Epithelial cell of esophagus (primary cell): ENCODE measurements around the gene INPP5A.

ENCODE experiments used
- DNase-seq: peaks from one replicate; pipeline ENCODE4 v3.0.0; 2010; ENCODE audit warnings: low read depth
- H3K4me3 ChIP-seq: 2 replicates; pipeline ENCODE4 v1.5.1; 2011; ENCODE audit warnings: mild to moderate bottlenecking, low read length, control low read depth
- TF ChIP-seq, protein P1 (sequence below): IDR thresholded peaks from 2 replicates; pipeline ENCODE4 v1.5.1; 2011; ENCODE audit warnings: low read depth, mild to moderate bottlenecking, low read length, control low read depth, inconsistent platforms; ENCODE audit not compliant: insufficient read depth; ENCODE audit errors: missing control alignments

INPP5A gene

DNA sequence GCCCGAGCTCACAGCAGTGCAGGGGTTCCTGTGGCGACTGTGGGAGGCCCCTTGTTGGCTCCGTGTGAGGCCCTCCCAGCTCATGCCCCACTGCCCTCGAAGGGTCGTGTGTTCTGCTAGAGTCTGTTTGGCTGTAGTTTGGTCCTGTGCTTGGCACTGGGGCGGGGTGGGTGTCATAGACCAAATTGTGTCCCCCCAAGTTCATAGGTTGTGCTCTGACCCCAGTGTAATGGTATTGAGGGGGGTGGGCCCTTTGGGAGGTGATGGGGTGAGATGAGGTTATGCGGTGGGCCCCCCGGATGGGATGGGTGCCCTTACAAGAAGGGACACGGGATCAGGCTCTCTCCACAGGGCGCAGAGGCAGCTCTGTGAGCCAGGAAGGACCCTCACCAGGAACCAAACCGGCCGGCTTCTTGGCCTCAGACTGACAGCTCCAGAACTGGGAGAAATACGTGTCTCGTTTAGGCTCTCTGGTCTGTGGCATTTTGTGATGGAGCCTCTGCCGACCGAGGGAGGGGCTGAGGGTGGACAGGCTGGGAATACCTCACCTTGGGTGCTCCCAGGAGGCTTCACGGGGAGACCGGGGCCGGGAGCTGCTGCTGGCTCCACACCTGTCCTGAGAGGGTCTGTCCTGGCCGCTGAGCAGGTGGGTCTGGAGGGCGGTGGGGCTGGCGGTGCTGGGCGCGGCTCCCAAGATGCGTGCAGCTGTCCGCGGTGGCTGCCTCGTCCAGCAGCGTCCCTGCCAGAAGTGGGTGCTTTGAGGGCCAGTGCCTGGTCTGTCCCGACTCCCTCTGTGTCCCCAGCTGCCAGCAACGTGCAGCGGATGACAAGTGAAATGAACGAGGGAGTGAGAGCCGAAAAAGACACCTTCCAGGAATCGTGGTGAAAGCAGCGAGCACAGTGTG lies 89.4 kb downstream of the INPP5A start:
- TF ChIP-seq, protein P1, sequence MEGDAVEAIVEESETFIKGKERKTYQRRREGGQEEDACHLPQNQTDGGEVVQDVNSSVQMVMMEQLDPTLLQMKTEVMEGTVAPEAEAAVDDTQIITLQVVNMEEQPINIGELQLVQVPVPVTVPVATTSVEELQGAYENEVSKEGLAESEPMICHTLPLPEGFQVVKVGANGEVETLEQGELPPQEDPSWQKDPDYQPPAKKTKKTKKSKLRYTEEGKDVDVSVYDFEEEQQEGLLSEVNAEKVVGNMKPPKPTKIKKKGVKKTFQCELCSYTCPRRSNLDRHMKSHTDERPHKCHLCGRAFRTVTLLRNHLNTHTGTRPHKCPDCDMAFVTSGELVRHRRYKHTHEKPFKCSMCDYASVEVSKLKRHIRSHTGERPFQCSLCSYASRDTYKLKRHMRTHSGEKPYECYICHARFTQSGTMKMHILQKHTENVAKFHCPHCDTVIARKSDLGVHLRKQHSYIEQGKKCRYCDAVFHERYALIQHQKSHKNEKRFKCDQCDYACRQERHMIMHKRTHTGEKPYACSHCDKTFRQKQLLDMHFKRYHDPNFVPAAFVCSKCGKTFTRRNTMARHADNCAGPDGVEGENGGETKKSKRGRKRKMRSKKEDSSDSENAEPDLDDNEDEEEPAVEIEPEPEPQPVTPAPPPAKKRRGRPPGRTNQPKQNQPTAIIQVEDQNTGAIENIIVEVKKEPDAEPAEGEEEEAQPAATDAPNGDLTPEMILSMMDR, result no peak
- DNase-seq, result no peak
- no peak overlapping the region for H3K4me3 ChIP-seq

DNA sequence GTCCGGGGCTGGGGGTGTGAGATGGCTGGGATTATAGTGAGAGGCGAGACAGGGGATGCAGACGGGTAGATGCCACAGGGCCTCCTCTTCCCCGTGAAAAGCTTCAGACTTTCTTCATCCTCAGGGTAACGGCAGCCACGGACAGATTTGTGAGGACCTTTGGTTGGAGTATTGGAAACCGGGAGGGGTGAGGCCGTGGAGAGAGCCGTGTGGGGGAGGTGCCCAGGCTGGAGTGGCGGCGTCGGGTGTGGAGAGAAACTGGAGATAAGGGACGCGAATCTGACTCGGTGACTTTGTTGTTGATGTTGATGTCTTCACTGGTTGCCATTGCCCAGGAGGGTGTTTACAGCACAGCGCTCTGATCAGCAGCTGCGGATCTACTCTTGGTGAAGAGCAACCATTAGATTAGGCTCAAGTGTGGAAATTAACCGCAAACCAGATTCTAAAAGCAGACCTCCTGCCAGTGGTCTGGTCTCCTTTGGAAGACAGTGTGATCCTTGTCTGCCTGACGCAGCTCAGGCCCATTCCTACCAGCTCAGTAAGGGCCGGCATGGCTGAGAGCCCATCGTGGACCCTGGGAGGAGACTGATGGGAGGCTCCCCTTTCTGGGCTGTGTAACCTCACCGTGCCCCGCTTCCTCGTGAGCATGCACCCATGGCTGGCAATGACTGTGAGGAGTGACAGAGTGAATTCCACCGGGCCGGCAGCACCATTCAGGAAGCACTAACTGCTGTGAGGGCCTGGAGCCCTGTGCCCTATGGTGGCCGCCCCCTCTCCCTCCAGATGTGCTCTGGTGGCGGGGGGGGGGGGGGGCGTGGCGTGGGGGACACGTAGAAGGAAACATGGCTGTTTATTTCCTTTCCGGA lies 90.3 kb downstream of the INPP5A start:
- DNase-seq, result no peak

DNA sequence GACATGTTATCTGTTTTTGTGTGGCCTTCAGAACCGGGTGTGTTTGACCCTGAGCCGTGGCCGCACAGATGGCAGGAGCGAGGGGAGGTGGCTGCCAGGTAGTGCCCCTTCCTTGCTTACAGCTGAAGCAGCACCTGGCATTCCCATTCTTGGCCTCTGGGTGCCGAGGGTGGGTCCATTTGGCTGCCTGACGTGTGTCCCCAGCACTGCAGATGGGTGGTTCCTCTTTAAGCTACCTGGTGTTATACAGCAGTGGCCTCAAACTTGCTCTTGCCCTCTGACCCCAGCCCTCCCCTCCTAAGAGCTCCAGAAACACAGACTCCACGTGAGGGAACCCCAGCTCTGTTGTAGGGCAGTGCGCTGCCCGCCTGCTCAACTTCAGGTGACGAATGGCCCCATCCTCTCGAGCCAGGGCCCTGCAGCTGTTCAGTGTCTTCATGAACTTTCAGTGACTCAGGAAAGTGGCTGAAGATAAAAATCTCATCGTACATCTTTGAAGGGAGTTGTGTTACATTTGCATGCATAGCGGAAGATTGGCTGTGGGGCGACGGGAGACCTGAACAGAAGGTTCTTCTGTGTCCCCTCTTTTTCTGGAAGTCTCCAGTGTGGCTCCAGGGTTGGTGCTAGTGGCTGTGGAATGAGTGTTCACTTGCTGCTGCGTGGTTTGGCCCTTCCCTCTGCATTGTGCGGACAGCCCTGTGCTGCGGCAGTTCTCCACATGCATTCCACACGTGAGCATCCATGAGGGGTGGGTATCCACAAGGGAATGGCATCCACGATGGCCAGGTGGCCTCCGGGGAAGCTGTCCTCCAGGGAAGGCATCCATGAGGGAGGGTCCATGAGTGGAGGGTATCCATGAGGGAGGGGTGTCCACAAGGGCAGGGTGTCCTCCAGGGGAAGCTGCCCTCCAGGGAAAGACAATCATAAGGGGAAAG lies 91.6 kb downstream of the INPP5A start:
- no peak for DNase-seq
- TF ChIP-seq, protein P1, result no peak
- no peak overlapping the region for H3K4me3 ChIP-seq

More for the DNA sequence above, 90.3 kb downstream of the INPP5A start:
- TF ChIP-seq, protein P1, result no peak
- no peak overlapping the region for H3K4me3 ChIP-seq

DNA sequence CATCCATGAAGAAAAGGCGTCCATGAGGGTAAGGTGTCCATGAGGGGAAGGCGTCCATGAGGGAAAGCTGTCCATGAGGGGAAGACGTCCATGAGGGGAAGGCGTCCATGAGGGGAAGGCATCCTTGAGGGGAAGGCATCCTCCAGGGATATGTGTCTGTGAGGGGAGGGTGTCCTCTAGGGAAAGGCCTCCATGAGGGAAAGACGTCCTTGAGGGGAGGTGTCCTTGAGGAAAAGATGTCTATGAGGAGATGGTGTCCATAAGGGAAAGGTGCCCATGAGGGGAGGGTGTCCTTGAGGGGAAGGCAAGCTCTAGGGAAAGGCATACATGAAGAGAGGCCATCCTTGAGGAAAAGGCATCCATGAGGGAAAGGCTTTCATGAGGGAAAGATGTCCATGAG lies 92.6 kb downstream of the INPP5A start:
- TF ChIP-seq, protein P1, result no peak
- H3K4me3 ChIP-seq, result no peak overlapping the region
- DNase-seq, result no peak

DNA sequence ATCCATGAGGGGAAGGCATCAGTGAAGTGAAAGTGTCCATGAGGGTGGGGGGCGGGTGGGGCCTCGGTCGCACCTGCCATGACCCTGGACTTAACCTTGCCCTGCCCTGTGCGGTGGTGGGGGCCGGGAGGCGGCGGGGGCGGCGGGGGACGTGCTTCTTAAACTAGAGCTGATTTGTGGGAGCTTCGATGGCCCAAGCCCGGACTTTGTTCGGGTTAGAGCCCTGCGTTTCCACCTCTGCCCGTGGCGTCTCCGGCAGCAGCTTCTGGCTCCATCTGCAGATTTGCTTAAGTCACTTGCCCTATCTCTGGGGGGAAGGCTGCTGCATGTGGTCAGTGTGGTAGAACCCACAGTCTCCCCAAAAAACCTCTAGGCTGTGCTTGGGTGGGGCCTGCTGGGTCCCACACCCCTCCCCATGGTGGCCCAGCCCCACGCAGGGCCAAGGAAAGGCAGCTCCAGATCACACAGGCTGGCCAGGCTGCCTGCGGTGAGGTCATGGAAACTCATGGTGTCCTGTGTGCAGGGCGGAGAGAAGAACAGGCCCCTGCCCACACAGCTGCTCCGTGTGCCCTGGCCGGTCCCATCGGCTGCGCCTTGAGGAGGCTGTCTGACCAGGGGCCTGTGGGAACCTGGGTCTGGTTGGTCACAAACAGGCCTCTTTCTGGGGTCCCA lies 93.2 kb downstream of the INPP5A start:
- H3K4me3 ChIP-seq, result no peak overlapping the region
- DNase-seq, result no peak
- TF ChIP-seq, protein P1, result no peak

DNA sequence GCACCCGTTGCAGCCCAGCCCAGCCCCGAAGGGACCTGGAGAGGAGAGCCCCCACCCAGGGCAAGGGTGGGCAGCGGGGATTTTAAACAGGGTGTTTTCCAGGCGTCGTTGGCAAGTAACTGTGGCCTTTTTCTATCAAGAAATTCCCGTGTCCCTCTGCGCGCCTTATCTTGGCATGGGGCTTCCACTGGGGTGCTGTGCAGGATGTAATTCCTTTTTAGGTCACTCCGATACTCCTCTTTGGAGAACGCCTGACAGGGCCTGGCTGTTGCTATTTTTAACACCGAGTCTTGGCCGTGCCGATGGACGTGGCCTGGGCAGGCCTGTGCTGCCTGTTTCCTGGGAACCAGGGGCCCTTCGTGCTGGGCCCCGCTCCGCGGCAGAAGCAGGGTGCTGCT lies 93.8 kb downstream of the INPP5A start:
- TF ChIP-seq, protein P1, result no peak
- DNase-seq, result peak; percentile 14

More for the DNA sequence above, 93.8 kb downstream of the INPP5A start:
- no peak overlapping the region for H3K4me3 ChIP-seq
